GM19452 (cell line): ENCODE data around the gene FBXO41.

Experiments used
- ATAC-seq: cut with Tn5 transposase; IDR thresholded peaks from one replicate; pipeline ENCODE4 v1.9.1; 2021; ENCODE audit not compliant: unreplicated experiment

Gene FBXO41

GRCh38 chr2:73284296-73285158, at the start of gene FBXO41:
TSS of gene FBXO41 (minus strand) at chr2:73284478. CDS start at chr2:73269630, 14,848 bp downstream.
- ATAC-seq = peak; percentile 70

GRCh38 chr2:73334045-73334444, 49.8 kb upstream of the FBXO41 start:
- no peak for ATAC-seq

GRCh38 chr2:73333564-73333963, 49.3 kb upstream of the FBXO41 start:
- ATAC-seq = no peak

GRCh38 chr2:73324126-73324725, 39.9 kb upstream of the FBXO41 start:
- no peak for ATAC-seq

- ATAC-seq = no peak
Measured at GRCh38 chr2:73323551-73323950, 39.3 kb upstream of the FBXO41 start.

- no peak for ATAC-seq
Measured at GRCh38 chr2:73314441-73314840, 30.2 kb upstream of the FBXO41 start.

GRCh38 chr2:73307720-73308119, 23.4 kb upstream of the FBXO41 start:
- no peak for ATAC-seq

GRCh38 chr2:73301636-73302035, 17.4 kb upstream of the FBXO41 start:
- no peak for ATAC-seq

GRCh38 chr2:73300926-73301325, 16.6 kb upstream of the FBXO41 start:
- no peak for ATAC-seq

GRCh38 chr2:73297586-73297985, 13.3 kb upstream of the FBXO41 start:
- ATAC-seq = no peak

- ATAC-seq = no peak
Measured at GRCh38 chr2:73297151-73297559, 12.9 kb upstream of the FBXO41 start.

GRCh38 chr2:73295751-73296400, 11.6 kb upstream of the FBXO41 start:
- ATAC-seq = no peak

GRCh38 chr2:73294239-73294638, 10.0 kb upstream of the FBXO41 start:
- ATAC-seq = no peak

- ATAC-seq = peak; percentile 92
Measured at GRCh38 chr2:73293534-73294171, 9.4 kb upstream of the FBXO41 start, which contains the start of gene EGR4. TSS of gene EGR4 (minus strand) at chr2:73293548. CDS start at chr2:73293317, 231 bp downstream.

- ATAC-seq = peak; percentile 8
Measured at GRCh38 chr2:73292906-73293533, 8.7 kb upstream of the FBXO41 start.

GRCh38 chr2:73292316-73292905, 8.1 kb upstream of the FBXO41 start:
- ATAC-seq = no peak

- ATAC-seq = no peak
Measured at GRCh38 chr2:73291461-73292315, 7.4 kb upstream of the FBXO41 start.

- ATAC-seq = no peak
Measured at GRCh38 chr2:73291093-73291460, 6.8 kb upstream of the FBXO41 start.

GRCh38 chr2:73290049-73290839, 6.0 kb upstream of the FBXO41 start:
- ATAC-seq = no peak
